Hematopoietic multipotent progenitor cell treated with erythropoietin and hydrocortisone succinate and interleukin-3 and kit ligand, for 6 days (in vitro differentiated cells): ENCODE measurements around the gene CHPT1.
"Not testable (repeated sequence)": the region's sequence is repeated elsewhere in the genome, so short reads cannot be mapped to it uniquely, and the experiment has no call there.

ENCODE experiments used
- DNase-seq: peaks from one replicate; pipeline ENCODE4 v3.0.0-alpha.2; 2015

Gene CHPT1

DNA sequence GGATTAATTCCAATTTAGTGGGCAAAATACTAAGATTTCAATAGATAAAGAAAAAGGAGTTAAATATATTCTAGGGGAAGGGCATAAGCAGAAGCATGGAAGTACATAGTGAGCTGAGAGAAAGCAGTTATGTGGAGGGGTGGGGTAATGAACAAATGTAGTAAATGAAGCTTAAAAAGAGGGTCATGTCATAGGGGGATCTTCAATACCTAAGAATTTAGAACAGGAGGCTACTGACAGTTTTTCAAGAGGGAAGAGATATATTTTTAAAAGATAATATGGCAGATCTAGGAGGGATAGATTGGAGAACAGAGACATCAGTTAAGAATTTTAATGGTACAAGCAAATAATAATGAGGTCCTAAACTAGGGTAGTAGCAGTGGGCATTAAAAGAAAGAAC is 32.4 kb downstream of the CHPT1 start:
- DNase-seq = no peak

DNA sequence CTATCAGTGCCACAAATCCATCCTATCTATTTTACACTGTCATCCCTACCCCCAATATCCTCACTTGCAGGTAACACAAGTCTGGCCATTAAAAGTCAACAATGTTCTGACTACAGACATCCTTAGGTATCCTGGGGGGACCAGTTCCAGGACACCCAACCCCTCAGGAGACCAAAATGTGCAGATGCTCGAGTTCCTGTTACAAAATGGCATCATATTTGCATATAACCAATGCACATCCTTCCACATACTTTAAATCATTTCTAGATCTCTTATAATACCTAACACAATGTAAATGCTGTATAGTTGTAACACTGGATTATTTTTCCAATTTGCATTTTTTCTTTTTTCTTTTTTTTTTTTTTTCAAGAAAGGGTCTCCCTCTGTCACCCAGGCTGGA is 34.9 kb downstream of the CHPT1 start:
- no peak for DNase-seq

DNA sequence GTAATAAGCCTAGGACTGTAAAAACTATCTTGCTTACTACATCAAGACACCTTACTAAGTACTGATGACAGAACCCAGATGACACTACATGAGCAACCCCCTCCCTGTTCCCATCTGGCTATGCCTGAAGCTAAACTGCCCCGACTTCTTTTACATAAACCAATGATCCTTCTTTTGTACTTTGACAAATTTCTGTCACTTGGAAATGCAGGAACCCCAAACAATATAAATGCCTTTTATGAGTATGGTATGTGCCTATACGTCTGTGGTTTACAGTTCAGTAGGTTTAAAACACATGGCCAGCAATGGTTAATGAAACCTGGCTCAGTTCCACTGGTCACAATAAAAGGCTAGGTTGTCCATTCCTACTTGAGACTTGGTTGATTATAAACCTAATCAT is 35.7 kb downstream of the CHPT1 start:
- DNase-seq = no peak

DNA sequence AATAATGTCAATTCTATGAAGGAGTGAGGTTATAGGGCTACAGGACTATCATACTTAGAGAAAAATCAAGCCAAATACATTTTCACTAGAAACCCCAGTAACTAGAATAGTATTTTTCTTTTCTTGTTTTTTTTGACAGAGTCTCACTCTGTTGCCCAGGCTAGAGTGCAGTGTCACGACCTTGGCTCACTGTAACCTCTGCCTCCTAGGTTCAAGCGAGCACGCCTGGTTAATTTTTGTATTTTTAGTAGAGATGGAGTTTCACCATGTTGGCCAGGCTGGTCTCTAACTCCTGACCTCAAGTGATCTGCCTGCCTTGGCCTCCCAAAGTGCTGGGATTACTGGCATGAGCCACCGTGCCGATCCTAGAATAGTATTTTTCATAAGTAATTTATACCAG is 37.0 kb downstream of the CHPT1 start:
- not testable (repeated sequence) for DNase-seq

DNA sequence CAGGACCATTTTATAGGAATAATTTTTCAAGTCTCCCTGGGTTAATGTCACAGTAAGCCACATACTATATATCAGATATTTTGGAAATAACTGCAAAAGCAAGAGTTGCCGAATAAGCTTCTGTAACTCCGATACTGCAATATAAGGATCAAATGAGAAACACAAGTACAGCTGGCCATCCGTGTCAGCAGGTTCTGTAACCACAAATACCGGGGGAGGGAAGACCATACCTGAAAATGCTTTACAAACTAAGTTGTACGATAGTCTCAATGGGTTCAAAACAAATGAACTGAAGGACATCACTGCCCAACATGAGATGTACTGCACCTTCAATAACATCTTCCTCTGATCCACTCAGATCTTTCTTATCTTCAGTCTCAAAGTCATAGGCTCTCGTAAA is 40.0 kb downstream of the CHPT1 start:
- no peak for DNase-seq

DNA sequence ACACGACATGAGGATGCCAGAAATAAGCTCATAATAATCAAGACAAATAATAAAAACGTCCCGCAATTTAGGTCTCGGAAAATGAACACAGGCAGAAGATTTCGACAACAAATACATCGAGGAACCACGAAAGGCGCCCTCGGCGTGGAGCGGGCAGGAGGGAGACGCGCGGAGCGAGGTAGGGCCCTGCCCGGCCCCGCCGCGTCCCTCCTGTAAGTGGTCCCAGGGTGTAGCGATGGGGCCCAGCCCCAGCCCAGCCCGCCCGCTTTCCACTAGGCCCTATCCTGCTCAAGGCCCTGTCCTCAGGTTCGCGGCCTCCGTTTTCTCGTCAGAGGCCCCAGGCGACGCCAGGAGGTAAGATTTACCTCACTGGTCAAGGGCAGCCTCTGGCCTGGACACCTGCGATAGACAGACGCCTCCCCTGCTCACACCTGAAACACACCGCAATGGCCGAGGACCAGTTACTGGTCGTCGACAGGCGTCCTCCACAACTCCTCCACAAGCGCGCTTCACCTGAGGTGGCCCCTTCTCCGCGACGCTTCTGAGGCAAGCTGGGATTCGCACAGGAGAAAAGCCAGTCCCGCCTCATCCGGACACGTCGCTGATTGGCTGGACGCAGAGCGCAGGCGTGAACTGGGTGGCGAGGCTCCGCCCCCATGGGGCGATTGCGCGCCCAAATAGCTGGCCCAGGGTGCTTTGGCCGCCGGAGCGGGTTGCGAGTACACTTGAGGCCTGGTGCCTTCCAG is 41.7 kb downstream of the CHPT1 start, which contains the start of gene SYCP3:
Gene SYCP3, minus strand, starts transcription at position 543 of the 746 bp plus-strand sequence. CDS start 1,527 bp downstream, outside the sequence.
- no peak for DNase-seq

DNA sequence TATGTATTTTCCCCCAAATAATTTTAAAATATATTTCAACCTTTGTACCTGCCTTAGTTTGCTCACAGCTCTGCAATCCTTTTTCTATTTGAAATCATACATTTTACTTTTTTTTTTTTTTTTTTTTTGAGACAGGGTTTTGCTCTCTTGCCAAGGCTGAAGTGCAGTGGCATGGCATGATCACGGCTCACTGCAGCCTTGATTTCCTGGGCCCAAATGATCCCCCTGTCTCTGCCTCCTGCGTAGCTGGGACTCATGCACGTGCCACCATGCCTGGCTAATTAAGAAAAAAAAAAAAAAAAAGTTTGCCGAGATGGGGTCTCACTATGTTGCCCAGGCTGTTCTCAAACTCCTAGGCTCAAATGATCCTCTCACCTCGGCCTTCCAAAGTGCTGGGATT is 43.1 kb downstream of the CHPT1 start:
- no peak for DNase-seq

DNA sequence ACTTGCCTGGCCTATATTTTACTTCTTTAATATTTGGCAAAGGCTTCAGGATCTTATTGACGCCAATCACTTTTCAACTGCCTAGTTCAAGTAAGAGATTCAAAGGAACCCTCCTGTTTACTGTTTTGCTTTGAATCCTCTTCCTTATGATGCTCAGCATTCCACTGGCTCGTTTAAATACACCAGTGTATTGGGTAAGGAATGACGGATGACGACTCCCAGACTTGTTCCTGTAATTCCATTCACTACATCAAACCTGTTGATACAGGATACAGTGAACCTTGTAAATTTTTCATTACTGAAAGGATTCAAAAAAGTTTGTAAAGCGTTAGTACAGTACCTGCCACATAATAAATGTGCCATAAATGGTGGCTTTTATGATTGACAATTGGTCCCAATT is 43.5 kb downstream of the CHPT1 start:
- no peak for DNase-seq

DNA sequence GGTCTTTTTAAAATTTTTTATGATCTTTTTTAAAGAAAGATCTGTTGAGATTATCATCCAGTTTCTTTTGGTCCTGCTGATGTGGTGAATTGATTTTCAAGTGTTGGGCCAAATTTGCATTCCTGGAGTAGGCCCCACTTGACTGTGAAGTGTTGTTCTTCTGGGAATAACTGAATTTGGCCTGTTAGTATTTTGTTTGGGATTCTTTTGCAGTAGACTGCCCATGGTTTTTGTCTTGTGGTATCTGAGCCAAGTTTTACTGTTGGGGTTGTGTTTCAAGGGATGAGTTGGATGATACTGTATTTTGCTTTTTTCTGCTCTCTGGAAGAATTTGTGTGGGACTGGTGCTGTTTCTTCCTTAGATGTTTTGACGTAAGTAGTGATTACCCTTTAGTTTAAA is 45.8 kb downstream of the CHPT1 start:
- no peak for DNase-seq

DNA sequence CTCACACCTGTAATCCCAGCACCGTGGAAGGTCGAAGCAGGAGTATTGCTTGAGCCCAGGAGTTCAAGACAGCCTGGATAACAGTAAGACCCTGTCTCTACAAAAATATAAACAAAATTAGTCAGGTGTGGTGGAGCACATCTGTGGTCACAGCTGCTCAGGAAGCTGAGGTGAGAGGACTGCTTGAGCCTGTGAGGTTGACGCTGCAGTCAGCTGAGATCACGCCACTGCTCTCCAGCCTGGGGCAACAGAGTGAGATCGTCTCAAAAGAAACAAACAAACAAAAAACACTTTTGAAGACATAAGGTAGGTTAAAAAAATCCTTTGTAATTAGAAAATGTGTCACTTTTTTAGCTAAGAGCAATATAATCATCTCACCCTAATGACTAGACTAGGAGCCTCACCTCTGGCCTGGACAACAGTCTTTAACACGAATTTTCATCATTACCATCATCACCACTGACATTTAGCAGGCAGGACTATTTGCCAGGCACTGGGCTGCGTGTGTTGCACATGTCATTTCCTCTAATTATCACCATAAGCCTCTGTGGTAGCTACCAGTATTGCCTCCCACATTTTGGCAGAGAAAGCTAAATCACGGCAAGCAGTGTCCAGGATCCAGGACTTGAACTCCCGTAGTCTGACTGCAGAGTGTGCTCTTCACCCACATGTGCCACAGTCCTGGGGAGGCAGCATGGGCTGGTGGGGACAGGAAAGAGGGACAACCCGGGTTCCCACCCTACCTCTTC is 46.5 kb downstream of the CHPT1 start:
- DNase-seq = no peak

DNA sequence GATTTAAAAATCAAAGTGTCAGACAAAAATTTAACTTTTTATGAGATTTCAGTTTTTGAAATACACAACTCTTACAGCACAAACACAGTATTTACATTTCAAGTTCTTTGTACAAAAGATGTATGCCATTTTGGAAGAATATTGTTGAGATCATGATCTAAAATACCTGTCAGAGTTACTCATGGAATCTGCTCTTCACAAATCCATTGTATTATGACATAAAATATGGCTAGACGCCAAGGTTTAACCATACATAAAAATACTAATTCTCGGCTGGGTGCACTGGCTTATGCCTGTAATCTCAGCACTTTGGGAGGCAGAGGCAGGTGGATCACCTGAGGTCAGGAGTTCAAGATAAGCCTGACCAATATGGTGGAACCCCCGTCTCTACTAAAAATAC is 48.0 kb downstream of the CHPT1 start:
- no peak for DNase-seq

DNA sequence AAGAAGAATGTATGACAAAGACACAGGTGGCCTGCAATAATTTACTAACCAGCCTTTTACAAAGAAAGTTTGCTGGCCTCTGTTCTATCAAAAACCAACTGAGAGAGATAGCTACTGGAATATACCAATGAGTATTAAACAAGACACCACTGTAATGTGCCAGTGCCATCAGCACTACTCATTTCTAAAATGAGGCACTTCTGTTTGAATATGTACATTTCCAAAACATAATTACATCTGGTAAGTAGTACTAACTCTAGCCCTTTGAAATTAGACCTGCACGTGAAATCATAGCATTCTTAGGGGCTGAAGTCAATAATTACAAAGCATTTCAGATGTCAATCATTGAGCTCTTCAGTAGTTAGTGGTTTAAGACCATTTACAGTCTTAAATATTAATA is 48.8 kb downstream of the CHPT1 start:
- no peak for DNase-seq

DNA sequence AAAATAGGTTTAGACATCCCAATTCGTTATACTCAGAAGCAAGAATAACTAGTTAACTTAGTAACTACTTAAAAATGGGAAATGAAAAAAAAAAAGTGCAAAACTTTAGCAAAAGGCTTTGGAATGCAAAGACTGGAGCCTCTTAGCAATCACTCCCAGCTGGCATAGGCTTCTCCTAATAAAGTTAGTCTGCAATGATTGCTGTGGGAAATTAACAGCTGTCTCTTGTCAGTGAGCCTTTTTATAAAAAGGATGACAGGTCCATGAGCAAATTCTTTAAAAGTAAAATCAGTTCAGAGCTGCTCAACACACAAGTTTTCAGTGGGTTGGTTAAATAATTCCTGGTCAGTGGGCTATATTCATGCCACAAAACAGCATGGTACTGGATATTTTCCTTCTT is 49.2 kb downstream of the CHPT1 start:
- DNase-seq = no peak

DNA sequence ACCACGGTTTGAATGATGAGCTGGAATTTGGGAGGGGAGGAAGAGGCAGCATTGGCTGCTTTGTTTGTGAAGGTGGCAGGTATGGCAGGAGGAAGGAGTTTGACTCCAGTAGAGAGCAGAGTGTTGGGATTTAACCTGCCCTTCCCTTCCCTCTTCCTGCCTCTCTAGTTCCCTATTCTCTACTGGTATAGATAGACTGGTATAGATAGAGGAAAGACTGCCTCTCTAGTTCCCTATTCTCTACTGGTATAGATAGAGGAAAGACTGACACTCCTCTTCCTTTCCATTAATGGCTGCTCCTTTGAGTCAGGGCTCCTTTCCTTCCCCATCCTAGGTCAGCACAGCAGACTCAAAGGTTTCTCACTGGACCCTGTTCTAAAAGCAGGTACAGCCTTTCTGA is 50.3 kb downstream of the CHPT1 start:
- peak; percentile 39 for DNase-seq

DNA sequence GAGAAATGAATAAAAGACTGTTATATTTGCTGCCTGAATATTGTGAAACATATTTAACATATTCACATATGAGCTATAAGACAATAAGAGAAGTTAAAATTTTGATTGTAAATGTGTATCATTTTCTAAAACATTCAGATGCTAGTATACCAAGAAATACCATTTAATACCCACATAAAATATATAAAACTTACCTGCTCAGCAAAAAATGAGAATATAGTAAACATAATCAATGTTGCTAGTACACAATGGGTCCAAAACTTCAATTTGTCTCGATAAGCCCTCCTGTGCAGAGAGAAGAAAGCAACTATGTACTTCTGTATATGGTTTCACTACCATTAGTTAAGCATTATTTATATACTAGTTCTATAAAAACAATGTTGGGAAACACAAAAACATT is 51.5 kb downstream of the CHPT1 start:
- DNase-seq = no peak

DNA sequence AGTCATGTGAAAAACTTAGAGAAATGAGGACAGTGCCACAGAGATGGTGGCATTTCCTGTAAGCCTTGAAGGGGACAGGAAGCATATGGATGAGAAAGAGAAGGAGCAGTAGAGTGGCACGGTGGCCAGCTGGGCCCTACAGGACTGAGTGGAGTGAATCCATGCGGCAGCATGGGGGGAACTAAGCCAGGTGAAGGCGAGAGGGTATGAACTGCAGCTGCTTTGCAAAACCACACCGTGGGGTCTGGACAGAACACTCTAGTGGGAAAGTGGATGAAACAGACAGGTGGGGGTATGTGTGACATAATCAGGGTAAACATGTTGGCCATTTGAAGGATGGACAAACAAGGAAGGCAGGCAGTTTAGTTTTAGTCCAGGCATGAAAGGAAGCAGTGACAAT is 52.2 kb downstream of the CHPT1 start:
- no peak for DNase-seq

DNA sequence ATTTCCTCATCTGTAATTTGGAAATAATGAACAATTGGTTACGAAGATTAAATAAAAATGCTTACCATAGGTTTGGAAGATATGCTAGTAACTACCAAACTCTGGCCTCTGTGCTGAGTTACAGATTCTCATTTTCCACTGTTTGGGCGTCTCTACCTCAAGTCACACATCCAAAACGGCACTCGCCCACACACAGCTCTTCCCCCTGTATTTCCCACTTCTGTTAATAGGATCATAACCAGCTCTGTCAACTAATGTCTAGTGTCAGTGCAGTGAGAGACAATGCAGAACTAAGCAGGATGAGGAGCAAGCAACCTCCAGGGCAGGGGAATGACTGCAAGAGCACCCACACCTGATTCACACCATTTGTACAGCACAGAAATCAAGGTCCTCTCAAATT is 52.7 kb downstream of the CHPT1 start:
- no peak for DNase-seq

DNA sequence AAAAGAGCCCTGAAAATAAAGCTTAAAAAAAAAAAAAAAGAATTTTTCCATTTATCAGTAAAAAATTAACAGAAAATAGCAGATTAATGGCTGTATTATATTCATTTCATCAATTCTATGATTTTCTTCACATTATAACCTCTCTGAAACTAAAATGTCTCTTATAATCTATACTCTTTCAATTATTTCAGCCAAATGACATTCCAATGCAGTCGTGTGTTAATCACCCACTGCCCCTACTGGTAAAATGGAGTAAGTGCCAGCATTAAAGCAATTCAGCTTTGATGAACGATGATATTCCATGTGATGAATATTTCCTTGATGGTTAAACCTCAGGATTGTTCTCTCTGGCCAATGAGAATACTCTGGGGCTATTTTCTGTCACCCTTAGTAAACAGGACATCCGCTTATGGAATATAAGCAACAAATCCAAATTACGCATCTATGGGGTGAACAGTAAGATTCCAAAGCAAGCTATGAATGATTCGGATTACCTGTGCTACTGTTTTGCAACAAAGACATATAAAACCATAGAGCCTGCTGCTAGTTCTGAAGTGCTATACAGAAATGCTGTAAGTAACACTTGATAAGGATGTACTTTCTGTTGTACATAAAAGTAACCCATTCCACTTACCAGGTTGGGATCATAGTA is 62.1 kb downstream of the CHPT1 start:
- peak; percentile 79 for DNase-seq

DNA sequence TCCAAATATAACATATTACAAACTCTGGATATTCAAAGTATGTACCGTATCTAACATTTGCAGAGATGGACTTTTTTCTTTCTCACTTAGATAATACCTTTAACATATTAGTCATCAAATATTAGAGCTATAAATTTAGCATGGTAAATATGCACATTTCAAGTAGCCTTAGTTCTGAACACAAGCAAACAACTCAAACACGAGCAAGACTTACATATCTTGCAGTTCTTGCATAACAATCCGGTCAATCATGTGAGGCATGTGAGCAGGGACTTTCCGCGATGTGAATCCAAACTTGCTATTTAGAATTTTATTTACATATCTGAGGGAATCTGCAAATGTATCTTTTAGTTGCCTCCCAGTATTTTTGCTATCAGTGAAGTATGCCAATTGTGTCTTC is 63.9 kb downstream of the CHPT1 start:
- no peak for DNase-seq

DNA sequence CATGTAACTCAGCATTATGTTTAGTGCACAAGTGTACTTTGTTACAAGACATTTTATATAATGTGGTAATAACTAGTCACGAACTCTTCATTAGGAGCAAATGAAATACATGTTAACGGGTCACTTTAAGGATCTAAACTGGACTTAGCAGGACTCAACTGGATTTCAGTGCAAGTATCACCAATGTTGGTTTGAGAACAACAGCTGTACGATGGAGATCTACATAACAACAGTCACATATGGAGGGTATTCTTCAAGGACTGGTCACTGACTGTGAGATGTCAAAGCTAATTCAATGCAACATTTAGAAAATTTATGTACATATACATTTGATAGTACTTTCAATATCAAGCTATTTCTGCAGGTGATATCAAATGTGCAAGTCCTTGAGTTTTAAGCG is 64.3 kb downstream of the CHPT1 start:
- no peak for DNase-seq

DNA sequence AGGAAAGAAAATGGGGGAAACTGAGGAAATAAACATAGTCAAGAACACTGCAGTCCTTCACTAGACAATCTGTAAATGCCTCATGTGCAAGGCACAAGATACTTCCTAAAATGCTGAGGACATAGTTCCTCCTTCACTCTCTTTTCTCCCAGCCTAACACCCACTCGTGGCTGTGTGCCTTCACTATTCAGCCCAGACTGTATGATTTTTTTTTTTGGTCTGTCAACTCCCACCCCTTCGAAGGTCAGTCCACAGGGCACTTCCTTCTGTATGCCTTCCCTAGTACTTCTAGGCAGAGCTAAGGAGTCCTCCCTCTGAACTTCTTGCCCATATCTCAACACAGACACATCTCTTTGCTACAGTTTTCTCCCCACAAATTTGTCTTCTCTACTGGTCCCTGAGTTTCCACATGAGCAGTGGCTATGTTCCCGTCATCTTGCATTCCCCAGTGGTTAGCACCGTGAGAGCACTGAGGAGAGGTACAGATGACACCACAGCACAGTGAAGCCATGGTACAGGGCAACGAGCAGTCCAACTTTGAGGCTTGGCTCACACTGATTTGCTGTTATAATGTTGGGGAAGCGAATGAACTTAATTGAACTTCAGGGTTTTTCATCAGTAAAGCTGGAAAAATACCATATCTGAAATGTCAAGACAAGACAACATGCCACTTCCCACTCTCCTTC is 65.9 kb downstream of the CHPT1 start:
- peak; percentile 15 for DNase-seq

DNA sequence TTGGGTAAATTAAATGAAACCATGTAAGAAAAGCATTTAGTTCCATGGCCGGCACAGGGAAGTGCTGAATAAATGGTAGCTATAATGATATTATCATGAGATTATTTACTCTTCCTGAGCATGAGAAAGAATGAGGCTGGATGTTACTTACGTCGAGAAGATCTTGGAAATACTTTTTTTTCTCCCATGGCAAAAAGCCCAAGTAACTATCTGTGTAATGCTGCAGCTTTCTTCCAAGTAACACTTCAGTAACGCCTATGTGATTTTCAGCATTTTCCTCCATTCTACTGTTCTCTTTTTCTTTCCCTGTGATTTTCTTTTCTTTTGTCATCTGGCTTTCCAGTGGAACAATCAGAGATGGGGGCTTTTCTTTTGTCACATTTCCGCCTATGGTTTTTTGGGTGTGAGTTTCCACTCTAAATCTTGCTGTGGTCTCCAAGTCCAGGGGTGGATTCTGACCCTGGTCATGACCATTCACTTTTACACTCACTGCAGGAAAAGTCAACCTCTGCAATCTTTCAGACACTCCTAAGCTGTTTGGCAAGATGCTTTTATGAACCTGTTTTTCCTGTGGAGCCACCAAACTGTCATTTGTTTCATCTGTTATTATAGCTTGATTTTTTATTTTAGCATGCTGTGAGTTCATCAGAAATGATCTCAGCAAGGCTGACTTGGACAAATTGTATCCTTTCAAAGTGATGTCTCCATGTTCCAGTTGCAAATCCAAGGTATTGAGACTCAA is 66.8 kb downstream of the CHPT1 start:
- DNase-seq = no peak

DNA sequence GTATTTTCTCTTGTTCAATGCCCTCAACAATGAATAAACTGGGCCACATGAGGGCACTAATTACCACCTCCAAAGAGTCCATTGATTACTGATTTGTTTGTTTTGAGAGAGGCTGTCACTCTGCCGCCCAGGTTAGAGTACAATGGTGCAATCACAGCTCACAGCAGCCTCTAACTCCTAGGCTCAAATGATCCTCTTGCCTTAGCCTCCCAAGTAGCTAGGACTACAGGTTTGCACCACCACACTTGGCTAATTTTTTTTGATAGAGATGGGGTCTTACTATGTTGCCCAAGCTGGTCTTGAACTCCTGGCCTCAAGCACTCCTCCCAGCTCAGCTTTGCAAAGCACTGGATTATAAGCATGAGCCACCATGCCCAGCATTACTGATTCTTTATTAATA is 70.1 kb downstream of the CHPT1 start:
- DNase-seq = no peak
